ENCODE results near the gene SPACA4. TPM values are rescaled to one million over a fixed set of nuclear protein-coding genes. Genes with fewer than 3 reads are reported as not detected.

SPACA4 gene
- polyA plus RNA-seq, 2 of the 4 experiments (the other 2 are of a cell fraction) = 0.08 to 0.12 TPM

GRCh38 chr19:48587387-48587786 is 19.2 kb upstream of the SPACA4 start:
- Histone ChIP-seq H3K27ac (peak overlapping the region in 1 of 2 experiments; percentile 60; a peak in 3 of 6 replicates), H3K4me1 (peaks cover 18% of the 10 kb centered on the region), H3K9me3 (no peaks in the 10 kb centered on the region), H3K4me3 (no peak overlapping the region), H3K4me2 (no peak overlapping the region)
- FAIRE-seq (no peak), ATAC-seq (no peak), DNase-seq (ENCODE audit: low read depth in 1 of 2, low spot score in 1 of 2) (no peak)
- no peak for TF ChIP-seq HOXA7 (CRISPR knock-in tag; IDR thresholded peaks at IDR 0.05)
- TF ChIP-seq PBX3 (IDR thresholded peaks at IDR 0.05) = no peak
- no peak for TF ChIP-seq CBX8 (IDR thresholded peaks at IDR 0.05)
- TF ChIP-seq HOXB5 (CRISPR knock-in tag; IDR thresholded peaks at IDR 0.05) = no peak
- TF ChIP-seq NPAS2 (CRISPR knock-in tag; IDR thresholded peaks at IDR 0.05; ENCODE audit: borderline replicate concordance) = no peak
- no peak for TF ChIP-seq ESRRA (IDR thresholded peaks at IDR 0.05; ENCODE audit: borderline replicate concordance, low read length)
- TF ChIP-seq NR3C1 (IDR thresholded peaks at IDR 0.05) = no peak
- no peak for TF ChIP-seq USF2 (IDR thresholded peaks at IDR 0.05)
- no peak for TF ChIP-seq JUNB (IDR thresholded peaks at IDR 0.05)
- WGBS (ENCODE audit: missing lambda C conversion rate) = 96% methylated on average over 3 of the region's 3 CpGs
- ChIA-PET POLR2A (interaction anchor here (0.6 to 1.3 kb wide), 4 partner anchors 29 to 187 kb away, joined by 3 to 7 read pairs (median 4); no protein-coding TSS in a partner anchor), CTCF (interaction anchor here (0.5 to 21.8 kb wide), 19 partner anchors 8 to 253 kb away, joined by 3 to 618 read pairs (median 5); partner anchors contain the start of genes FAM83E, KDELR1, LMTK3 and SPACA4)

DNA sequence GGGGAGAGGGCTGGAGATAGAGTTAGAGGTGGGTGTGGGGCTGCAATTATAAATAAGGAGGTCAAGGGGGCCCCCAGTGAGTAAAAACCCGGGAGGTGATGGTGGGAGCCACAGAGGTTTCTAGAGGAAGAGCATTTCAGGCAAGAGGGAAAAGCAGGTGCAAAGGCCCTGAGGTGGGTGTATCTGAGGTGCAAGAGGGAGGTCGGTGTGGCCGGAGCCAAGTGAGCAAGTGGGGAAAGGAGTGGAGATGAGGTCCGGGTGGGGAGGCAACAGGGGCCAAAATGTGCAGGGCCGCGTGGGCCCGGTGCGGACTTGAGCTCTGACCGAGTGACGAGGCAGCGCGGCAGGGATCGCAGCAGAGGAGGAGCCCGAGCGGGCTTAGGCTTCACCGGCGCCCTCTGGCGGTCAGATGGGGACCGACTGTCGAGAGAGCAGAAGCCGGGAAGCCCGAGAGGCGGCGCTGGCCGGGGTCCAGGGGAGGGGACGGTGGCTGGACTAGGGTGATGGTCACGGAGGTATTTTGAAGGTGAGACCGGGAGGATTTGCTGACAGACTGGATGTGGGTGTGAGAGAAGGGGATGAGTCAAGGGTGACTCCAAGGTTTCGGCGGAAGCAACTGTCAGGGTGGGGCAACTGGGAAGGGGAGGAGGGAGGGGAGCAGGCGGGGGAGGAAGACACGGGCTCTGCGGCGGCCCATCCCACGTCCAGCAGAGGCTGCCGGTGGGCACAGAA is 17.7 kb upstream of the SPACA4 start:
- ChIA-PET POLR2A (interaction anchor here (0.6 to 2.0 kb wide), 9 partner anchors 20 to 225 kb away, joined by 3 to 11 read pairs (median 5); partner anchors contain the start of genes RPL18, SPHK2, SYNGR4 and TMEM143), CTCF (interaction anchor here (0.6 to 21.8 kb wide), 42 partner anchors 9 to 413 kb away, joined by 3 to 618 read pairs (median 5); partner anchors contain the start of genes FAM83E, GRWD1, KDELR1 and LMTK3)
- Histone ChIP-seq H3K4me1 (peaks cover 9% of the 10 kb centered on the region), H3K9me3 (no peaks in the 10 kb centered on the region), H3K4me2 (peak overlapping the region; percentile 64), H3K27ac (peak overlapping the region; percentile 58 to 85), H3K4me3 (peak overlapping the region; percentile 27)
- peak; percentile 32 for FAIRE-seq
- ATAC-seq = peak; percentile 84 to 85
- DNase-seq (ENCODE audit: low read depth in 1 of 2, low spot score in 1 of 2) = peak; percentile 90 to 93
- 3% methylated on average over 34 of the region's 36 CpGs for WGBS (ENCODE audit: missing lambda C conversion rate)
- TF ChIP-seq RFX5 (IDR thresholded peaks at IDR 0.05) (0 out of 2 replicates have a peak, but pooled peaks have one; percentile 29), EP300 (IDR thresholded peaks at IDR 0.05) (peak in 1 of 2 experiments; percentile 31; a peak in 1 of 5 replicates), ZFP36 (IDR thresholded peaks at IDR 0.05; ENCODE audit: borderline replicate concordance, partially characterized antibody) (peak; percentile 98), MYC (IDR thresholded peaks at IDR 0.05; ENCODE audit: borderline replicate concordance, low read length) (no peak), HDAC2 (IDR thresholded peaks at IDR 0.05) (peak; percentile 98), BHLHE40 (IDR thresholded peaks at IDR 0.05; ENCODE audit: low read depth, low read length) (no peak), PBX3 (IDR thresholded peaks at IDR 0.05) (peak; percentile 62; the same call in 1 of the 2 replicates), CHD4 (IDR thresholded peaks at IDR 0.05; ENCODE audit: borderline replicate concordance) (peak; percentile 84), GATA3 (IDR thresholded peaks at IDR 0.05; ENCODE audit: borderline replicate concordance) (peak; percentile 38; the same call in 1 of the 2 replicates), EHMT2 (IDR thresholded peaks at IDR 0.05; ENCODE audit: low read depth) (no peak), HEYL (CRISPR knock-in tag; IDR thresholded peaks at IDR 0.05) (no peak), KDM5A (IDR thresholded peaks at IDR 0.05) (no peak), RNF2 (IDR thresholded peaks at IDR 0.05; ENCODE audit: borderline replicate concordance, low read depth) (no peak), ZNF302 (CRISPR knock-in tag; IDR thresholded peaks at IDR 0.05) (0 out of 2 replicates have a peak, but pooled peaks have one; percentile 19), USF2 (IDR thresholded peaks at IDR 0.05) (no peak), ESRRA (IDR thresholded peaks at IDR 0.05; ENCODE audit: borderline replicate concordance, low read length) (peak; percentile 14; the same call in 1 of the 2 replicates), KDM1A (IDR thresholded peaks at IDR 0.05; ENCODE audit: low read depth) (peak; percentile 99), TP53 (CRISPR knock-in tag; IDR thresholded peaks at IDR 0.05) (0 out of 2 replicates have a peak, but pooled peaks have one; percentile 25), CBX8 (IDR thresholded peaks at IDR 0.05) (no peak)
- TF ChIP-seq, protein P1, sequence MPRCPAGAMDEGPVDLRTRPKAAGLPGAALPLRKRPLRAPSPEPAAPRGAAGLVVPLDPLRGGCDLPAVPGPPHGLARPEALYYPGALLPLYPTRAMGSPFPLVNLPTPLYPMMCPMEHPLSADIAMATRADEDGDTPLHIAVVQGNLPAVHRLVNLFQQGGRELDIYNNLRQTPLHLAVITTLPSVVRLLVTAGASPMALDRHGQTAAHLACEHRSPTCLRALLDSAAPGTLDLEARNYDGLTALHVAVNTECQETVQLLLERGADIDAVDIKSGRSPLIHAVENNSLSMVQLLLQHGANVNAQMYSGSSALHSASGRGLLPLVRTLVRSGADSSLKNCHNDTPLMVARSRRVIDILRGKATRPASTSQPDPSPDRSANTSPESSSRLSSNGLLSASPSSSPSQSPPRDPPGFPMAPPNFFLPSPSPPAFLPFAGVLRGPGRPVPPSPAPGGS (IDR thresholded peaks at IDR 0.05) = no peak
- TF ChIP-seq, protein P2, sequence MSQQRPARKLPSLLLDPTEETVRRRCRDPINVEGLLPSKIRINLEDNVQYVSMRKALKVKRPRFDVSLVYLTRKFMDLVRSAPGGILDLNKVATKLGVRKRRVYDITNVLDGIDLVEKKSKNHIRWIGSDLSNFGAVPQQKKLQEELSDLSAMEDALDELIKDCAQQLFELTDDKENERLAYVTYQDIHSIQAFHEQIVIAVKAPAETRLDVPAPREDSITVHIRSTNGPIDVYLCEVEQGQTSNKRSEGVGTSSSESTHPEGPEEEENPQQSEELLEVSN (IDR thresholded peaks at IDR 0.05; ENCODE audit: borderline replicate concordance, low read depth) = peak; percentile 69
- TF ChIP-seq, protein P3, sequence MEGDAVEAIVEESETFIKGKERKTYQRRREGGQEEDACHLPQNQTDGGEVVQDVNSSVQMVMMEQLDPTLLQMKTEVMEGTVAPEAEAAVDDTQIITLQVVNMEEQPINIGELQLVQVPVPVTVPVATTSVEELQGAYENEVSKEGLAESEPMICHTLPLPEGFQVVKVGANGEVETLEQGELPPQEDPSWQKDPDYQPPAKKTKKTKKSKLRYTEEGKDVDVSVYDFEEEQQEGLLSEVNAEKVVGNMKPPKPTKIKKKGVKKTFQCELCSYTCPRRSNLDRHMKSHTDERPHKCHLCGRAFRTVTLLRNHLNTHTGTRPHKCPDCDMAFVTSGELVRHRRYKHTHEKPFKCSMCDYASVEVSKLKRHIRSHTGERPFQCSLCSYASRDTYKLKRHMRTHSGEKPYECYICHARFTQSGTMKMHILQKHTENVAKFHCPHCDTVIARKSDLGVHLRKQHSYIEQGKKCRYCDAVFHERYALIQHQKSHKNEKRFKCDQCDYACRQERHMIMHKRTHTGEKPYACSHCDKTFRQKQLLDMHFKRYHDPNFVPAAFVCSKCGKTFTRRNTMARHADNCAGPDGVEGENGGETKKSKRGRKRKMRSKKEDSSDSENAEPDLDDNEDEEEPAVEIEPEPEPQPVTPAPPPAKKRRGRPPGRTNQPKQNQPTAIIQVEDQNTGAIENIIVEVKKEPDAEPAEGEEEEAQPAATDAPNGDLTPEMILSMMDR (IDR thresholded peaks at IDR 0.05) = peak; percentile 99

Data from A549 (cell line).